GM19328 (cell line): Measurements from ENCODE around the gene RALA.
"Not testable (repeated sequence)": the region's sequence is repeated elsewhere in the genome, so short reads cannot be mapped to it uniquely, and the experiment has no call there.

ENCODE experiments used
- ATAC-seq: cut with Tn5 transposase; IDR thresholded peaks from one replicate; pipeline ENCODE4 v1.9.1; 2021; ENCODE audit warnings: mild to moderate bottlenecking, moderate library complexity; ENCODE audit not compliant: unreplicated experiment

The RALA gene

DNA sequence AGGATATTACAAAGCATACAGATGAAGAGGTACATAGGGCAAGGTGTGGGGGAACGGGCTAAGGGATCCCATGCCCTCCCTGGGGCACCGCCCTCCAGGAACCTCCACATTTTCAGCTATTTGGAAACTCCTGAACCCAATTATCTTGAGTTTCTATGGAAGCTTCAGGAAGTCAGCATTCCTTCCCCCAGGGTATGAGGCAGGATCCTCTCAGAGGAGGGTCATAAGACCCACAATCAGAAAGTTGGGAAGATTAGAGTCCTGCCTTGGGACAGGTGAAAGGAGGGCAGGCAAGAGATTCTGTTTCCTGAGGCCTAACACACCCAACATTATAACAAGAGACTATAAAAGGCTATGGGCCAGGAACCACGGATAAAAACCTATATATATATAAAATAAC lies 98.0 kb downstream of the RALA start:
- no peak for ATAC-seq

DNA sequence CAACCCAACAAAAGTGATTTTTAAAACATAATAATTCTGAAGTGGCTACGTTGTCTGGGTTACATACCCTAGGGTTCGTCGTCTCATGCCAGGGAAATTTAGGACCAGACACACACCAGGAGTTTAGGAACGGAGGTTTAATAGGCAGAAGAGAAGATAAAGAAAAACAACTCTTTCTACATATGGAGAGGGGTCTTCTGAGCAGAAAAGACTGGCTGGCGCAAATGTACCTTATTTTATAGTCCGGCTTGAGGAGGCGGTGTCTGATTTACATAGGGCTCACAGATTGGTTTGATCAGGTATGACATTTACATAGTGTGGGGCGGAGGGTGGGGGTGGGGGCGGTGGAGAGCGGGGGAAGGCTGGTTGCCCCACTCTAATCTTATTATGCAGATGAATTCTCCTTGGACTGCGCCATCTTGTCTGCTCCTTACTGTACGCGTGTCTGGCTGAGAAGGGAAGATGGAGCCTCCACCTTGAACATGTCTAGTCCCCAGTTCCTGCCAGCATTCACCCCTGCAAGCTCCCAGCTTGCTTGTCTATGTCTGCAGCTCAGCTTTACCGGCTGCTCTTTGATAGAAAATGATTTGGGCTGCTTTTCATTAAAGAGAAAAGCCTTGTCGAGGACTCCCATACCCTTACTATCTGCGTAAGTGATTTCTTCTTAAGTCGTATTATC lies 98.7 kb downstream of the RALA start:
- ATAC-seq = no peak

DNA sequence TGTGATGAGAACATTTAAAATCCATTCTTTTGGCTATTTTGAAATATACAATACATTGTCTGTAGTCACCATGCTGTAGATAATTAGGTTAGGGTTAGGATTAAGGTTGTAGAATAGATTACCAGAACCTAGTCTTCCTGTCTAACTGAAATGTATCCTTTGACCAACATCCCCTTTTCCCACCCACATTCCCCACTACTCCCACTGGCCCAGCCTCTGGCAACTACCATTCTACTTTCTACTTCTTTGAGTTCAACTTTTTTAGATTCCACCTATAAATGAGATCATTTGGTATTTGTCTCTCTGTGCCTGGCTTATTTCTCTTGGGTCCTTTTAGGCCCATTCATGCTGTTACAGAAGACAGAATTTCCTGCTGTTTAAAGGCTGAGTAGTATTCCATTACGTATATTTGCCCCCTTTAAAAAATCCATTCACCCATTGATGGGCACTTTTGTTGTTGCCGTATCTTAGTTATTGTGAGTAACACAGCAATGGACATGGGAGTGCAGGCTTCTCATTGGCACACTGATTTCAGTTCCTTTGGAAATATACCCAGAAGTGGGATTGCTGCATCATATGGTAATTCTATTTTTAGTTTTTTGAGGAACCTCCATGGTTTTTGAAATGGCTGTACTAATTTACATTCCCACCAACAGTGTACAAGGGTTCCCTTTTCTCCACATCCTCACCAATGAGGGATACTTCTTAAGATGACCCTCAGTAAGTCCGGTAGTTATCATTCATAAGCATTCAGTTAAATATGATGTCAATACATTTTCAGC lies 104.0 kb downstream of the RALA start:
- no peak for ATAC-seq

DNA sequence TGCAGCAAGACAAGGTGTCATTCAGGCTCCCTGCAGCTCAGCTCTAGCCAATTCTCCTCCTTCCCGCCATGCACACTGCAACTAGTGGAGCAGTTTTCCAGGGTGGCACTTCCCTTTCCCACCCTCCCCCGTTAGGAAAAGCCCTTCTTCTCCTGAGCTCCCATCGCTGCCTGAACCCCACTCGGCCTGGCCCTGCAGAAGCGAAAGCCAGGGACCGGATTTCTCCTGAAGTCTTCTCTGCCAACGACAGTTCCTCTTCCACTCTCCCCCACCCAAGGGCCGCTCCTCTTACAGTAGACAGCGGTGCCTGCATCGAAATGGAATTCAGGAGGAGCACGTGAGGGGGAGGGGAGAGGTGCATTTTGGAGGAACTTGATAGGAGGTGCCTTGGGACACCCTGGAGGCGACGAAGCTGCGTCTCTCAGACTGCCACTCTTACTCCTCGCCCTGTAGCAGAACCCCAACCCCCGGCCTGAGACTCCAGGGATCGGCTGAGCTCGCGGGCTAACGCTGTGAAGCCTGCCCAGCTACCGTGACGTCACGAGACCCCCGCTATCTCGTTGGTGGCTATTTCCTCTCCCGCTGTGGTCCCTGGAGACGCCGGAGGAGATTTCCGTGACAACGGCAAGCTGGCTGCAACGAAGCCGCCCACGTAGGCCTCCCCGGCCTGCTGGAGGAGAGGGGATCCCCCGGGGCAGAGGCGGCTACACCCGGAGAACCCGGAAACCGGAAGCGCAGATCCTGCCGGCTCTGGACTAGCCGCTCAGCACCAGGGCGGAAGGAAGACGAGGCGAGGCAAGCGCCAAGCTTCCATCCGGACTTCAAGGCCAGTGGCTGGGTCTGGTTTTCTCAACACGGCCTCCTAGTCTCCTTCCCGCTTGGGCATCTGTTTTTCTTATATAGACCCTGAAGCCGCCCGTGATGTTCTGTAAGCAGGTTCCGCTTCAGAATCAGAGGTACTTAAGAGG lies 109.7 kb downstream of the RALA start:
- ATAC-seq = peak; percentile 91

DNA sequence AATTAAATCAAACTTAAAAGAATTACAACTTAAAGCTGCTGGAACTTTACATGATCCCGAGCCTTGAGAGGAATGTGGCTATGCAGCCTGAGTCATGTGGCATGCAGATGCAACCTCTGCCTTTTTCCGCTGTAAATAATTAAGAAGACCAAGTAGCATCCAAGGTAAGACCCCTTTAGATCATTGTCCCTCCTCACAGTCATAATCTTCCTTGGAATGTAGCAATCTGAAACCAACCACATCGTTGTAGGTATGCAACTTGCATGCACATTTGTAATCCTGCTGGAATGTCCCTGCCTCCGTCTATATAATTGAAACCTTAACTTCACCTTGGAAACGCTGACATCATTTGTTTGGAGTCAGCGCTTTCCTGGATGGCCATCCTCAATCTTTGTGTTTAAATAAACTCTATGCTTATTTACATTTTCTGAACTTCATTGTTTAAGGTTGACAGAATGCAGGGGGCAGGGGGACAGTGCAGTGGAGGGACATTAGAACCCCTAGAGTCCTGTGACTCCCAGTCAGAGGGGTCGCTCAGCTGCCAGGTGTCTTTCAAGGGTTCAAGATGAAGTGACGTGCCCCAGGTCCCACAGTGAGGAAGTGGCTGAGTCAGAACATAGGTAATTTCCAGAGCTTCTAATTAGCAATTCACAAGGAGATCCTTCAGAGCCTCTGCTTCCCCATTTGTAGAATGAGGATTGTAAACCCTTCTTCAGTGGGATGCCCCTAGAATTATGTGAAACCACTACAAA lies 110.7 kb downstream of the RALA start:
- ATAC-seq = no peak

DNA sequence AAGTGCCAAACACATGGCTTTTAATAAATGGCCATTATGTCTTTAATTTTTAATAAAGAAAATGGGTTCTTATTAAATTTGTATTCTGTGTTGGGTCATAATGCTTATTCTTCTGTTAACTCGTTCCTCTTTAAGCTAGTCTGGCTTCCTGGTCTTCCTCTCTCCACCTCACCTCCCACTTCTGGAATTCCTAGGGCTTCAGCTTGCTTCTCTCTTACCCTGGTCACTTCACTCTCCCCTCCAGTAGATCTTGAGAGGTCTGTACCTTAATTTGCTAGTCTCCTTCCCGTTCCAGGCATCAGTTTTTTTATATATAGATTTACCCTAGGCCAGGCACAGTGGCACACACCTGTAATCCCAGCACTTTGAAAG lies 111.2 kb downstream of the RALA start:
- ATAC-seq = no peak

DNA sequence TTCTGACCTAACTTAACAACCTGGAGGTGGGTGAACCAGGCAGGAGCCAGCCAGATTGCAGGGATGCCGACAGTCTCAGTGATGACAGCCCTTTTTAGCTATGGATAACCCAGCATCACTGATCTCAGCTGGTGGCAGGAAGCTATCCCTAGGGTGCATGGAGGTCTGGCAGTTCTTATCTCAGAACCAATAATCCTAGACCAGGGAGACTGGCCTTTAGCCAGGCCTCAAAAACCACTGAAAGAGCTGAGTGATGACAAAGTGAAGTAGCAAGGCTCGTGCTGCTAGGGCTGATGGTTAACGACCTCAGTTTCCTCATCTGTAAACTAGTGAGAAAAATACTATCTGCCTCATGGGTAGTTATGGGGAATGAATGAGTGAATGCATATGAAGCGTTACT lies 112.5 kb downstream of the RALA start:
- no peak for ATAC-seq

DNA sequence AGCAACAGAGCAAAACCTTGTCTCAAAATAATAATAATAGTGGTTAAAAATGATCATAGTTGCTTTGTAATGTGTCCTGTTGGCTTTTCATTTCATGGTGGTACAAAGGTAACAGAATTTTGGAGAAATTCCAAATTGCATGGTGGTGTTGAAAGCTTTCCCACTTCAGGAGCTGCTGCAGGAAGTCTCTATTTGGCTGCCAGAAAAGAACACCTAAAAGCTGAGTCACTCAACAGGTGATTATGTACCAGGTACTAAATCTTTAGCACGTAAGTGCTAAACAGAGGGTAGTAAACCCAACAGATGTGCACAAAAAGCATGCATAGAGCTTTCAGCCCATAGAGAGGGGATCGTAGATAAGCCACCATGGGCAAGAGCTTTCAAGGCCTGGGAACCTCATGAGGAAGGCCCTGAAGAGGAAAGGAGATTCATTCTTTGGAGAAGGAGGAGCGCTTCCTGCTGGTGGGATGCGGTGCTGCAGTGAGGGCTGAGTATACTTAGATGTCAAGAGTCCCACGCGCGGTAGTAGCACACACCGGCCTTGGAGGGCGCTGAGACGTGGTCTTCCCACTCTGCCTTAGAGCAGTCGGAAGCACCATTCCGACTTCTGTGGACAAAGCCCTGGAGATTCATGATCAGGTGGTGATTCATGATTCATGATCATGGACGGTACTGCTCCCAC lies 118.7 kb downstream of the RALA start:
- ATAC-seq = no peak

DNA sequence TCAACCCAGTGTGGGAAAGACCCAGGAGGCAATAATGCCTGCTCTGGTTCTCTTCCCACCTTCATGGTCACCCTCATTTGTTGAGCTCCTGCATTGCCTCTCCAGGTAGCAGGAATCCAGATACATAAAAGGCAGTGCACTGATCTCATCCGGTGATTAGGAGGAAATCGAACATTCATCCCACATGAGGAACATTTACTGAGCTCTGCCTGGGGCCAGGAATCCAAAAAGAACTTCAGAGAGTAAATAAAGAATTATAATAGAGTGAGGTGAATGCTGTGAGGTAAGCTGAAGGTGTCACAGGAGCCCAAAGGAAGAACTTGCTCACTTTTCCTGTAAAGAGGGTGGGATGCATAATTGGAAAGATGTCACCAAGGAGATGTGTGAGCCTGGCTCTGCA lies 121.2 kb downstream of the RALA start:
- ATAC-seq = no peak

DNA sequence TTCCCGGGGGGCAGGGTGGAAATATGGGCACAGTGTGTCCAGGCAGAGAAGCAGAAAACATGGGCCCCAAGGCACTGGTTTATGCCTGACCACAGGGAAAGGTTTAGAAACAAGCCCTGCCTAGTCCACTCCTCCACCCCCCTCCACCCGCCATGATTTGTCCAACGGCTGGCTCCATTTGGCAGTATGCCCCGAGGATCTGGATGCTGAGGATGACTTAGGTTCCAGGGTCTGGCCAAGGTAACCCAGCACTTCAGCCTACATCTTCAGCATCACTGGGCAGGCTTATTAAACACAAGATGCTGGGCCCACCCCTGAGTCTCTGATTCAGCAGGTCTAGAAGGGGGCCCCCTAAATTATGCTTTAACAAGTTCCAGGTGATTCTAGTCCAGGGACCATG lies 121.9 kb downstream of the RALA start:
- ATAC-seq = no peak

DNA sequence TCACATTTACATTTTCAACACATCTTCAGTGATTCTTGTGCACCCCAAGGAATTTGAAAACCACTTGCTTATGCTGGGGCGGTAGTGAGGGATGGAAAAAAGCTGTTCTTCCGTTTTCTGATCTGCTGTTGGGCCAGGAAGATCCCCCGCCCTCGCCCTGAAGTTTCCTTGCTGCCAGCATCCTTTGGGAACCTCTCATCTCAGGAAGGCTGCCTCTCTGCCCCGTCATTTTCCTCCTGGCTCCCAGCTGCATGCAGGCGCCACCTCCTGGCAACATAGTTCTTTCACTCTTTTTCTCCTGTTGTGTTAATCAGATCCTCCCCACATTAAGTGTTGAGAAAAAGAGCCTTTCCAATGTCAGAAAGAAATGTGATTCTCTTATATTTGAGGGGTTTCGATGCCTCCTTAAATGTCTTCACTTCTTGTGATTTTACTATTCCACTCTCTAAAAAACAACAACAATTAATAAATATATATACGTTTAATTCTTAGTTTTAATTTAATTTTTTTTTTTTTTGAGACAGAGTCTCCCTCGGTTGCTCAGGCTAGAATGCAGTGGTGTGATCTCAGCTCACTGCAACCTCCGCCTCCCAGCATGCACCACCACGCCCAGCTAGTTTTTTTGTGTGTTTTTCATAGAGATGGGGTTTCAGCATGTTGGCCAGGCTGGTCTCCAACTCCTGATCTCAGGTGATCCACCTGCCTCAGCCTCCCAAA lies 122.9 kb downstream of the RALA start:
- ATAC-seq = peak; percentile 65

DNA sequence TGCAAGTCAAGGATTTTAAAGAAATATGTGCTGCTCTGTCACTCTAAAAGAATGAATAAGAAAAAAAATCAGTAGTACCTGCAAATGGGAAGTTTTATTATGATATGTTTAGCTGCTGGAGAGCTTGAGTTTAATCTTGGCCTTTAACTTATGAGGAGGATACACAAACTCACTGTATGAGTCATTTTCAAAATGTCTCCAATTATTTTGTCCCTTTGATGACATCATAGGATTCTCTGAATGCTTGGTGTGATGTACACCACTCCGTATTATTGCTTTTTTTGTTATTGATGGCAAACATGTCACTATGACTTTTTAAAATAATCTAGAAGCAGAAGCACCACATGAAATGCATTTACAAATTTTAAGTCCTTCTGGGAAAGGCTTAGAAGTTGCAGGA lies 125.8 kb downstream of the RALA start:
- no peak for ATAC-seq

DNA sequence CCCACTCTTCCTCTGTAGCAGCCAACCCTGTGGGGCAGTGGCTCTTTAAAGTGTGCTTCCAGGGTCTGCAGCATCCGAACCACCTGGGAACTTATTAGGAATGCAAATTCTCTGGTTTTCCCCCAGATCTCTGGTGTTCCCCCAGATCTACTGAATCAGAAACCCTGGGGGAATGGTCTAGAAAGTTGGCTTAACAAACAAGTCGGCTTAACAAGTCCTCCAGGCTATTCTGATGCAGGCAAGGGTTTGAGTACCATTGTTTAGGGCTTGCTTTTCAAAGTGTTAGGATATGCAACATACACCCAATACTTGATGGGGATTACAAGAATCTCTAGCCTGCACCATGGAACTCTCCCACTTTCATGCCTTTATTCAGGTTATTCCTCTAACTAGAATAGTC lies 126.3 kb downstream of the RALA start:
- ATAC-seq = no peak

DNA sequence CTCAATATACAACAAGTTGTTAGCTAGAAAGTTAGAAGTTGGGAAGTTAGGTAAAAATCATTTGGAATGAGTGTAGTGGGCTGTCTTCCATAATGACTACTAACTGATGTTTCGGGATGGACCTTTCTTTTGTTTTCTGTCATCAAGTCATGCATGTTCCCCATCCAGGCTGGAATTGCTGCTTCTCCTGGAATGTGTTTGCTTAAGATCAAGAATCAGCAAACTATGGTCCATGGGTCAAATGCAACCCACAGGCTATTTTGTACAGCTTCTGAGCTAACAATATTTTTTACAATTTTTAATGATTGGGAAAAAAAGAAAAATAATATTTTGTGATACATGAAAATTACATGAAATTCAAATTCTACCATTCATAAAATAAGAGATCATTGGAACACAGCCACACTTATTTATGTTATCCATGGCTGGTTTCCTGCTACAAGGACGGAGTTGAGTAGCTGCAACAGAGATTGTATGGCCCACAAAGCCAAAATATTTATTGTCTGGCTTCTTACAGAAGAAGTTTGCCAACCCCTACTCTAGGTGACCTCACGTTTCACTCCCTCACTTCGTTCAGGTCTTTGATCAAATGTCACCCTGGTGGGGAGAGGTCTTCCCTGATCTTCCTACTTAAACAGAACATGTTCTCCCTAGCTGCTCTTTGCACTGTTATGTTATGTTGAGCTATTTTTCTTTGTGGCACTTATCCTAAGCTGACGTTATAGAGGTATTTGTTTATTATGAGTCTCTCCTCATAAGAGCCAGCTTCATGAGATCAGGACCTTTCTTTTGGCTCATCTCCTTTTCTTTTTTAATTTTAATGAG lies 127.1 kb downstream of the RALA start:
- ATAC-seq = no peak

DNA sequence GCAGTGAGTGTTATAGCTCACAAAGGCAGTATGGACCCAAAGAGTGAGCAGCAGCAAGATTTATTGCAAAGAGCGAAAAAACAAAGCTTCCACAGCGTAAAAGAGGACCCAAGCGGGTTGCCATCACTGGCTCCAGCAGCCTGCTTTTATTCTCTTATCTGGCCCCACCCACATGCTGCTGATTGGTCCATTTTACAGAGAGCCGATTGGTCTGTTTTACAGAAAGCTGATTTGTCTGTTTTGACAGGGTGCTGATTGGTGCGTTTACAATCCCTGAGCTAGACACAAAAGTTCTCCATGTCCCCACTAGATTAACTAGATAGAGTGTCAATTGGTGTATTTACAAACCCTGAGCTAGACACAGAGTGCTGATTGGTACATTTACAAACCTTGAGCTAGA lies 129.9 kb downstream of the RALA start:
- not testable (repeated sequence) for ATAC-seq

DNA sequence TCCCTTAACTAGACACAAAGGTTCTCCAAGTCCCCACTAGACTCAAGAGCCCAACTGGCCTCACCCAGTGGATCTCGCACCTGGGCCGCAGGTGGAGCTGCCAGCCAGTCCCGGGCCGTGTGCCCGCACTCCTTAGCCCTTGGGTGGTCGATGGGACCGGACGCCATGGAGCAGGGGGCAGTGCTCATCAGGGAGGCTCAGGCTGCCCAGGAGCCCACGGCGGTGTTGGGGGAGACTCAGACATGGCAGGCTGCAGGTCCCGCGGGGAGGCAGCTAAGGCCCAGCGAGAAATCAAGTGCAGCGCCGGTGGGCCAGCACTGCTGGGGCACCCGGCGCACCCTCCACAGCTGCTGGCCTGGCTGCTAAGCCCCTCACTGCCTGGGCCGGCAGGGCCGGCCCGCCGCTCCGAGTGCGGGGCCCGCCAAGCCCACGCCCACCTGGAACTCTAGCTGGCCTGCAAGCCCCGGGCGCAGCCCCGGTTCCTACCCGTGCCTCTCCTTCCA lies 130.5 kb downstream of the RALA start:
- no peak for ATAC-seq

DNA sequence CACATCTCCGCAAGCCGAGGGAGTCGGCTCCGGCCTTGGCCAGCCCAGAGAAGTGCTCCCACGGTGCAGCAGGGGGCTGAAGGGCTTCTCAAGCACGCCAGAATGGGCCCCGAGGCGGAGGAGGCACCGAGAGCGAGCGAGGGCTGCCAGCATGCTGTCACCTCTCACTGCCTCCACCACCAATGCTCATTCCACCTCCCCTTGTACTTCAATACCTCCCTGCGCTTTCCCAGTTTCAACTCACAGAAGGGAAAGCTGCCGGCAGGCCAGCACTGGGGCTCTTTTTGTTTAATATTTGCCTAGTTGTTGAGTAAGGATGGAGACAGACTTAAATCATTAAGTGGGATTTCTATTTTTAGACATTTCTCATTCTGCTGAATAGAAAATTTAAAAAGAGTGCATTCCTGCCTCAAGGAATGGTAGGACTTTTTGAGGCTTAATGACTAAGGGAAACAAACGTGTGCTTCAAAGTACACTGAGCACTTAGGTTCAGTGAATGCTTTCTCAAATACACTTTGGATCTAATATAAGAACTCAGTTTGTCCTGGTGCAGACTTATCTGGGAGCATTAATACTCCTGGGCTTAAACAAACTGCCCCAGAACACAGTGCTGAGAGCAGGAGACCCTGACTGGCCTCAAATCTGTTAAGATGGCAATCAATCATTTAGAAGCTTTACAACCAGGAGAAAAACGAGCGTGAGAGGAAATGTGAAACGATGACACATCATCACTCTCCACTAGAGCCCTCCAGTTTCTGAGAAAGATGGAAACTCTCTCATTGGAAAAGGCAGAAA lies 131.2 kb downstream of the RALA start:
- ATAC-seq = no peak

DNA sequence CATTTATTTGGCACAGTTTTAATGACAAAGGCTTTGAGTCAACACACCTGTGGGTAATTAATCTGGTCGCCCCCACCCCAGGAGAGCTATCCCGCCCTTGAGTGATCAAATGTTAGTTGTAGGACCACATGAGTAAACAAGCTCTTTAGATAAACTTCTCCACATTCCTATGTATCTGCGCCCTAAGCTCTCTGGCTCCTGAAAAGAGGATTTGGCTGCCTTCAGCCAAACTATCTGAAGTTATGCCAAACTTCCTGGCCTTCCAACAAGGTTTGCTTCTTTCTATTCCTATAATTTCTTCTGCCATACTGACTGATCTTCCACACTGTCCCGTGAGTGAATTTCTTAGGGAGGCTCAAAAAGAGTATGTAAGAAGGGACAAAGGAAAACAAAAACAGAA lies 134.2 kb downstream of the RALA start:
- ATAC-seq = no peak
